Fibroblast of lung (primary cell): ENCODE results near the gene EEF1AKMT3. TPM values are rescaled to one million over a fixed set of nuclear protein-coding genes. Genes with fewer than 3 reads are reported as not detected.

ENCODE experiments used
- DNase-seq, 2 donors: peaks; one replicate each; pipeline versions ENCODE4 v3.0.0 to v3.0.0-alpha.2; 2010; ENCODE audit warnings: low read depth in 2 of 2
- H2AFZ ChIP-seq: 2 replicates; pipeline ENCODE4 v1.5.1; 2012; ENCODE audit warnings: low read length, control low read depth, inconsistent platforms
- H3K27ac ChIP-seq: 2 replicates; pipeline ENCODE4 v1.5.1; 2011; ENCODE audit warnings: low read length, control low read depth; ENCODE audit not compliant: insufficient read depth
- H3K27me3 ChIP-seq: 2 replicates; pipeline ENCODE4 v1.5.1; 2011; ENCODE audit warnings: mild to moderate bottlenecking, low read length; ENCODE audit not compliant: control insufficient read depth, insufficient read depth
- H3K36me3 ChIP-seq: 2 replicates; pipeline ENCODE4 v1.5.1; 2011; ENCODE audit warnings: low read length; ENCODE audit not compliant: control insufficient read depth, insufficient read depth
- H3K4me1 ChIP-seq: 2 replicates; pipeline ENCODE4 v1.5.1; 2011; ENCODE audit warnings: low read length; ENCODE audit not compliant: control insufficient read depth, insufficient read depth; ENCODE audit errors: extremely low read depth
- H3K4me2 ChIP-seq: 2 replicates; pipeline ENCODE4 v1.5.1; 2011; ENCODE audit warnings: low read length, control low read depth; ENCODE audit not compliant: insufficient read depth; ENCODE audit errors: extremely low read depth
- H3K4me3 ChIP-seq, 4 experiments: fragments of 200-600 bp in 1 of 4; sonication (generic) in 1 of 4; replicated peaks in 1 of 4; 2 replicates each; pipeline ENCODE4 v1.5.1; 2011 to 2016; ENCODE audit warnings: low read length in 4 of 4, low read depth in 3 of 4, mild to moderate bottlenecking in 3 of 4, control low read depth in 2 of 4, inconsistent platforms in 1 of 4, mixed read lengths in 1 of 4; ENCODE audit not compliant: insufficient read depth in 1 of 4; ENCODE audit errors: control extremely low read depth in 1 of 4
- H3K79me2 ChIP-seq: 2 replicates; pipeline ENCODE4 v1.5.1; 2012; ENCODE audit warnings: mild to moderate bottlenecking, low read length, inconsistent platforms; ENCODE audit not compliant: control insufficient read depth, insufficient read depth
- H3K9ac ChIP-seq: 2 replicates; pipeline ENCODE4 v1.5.1; 2011; ENCODE audit warnings: mild to moderate bottlenecking, low read length, control low read depth; ENCODE audit not compliant: insufficient read depth
- H3K9me3 ChIP-seq: 2 replicates; pipeline ENCODE4 v1.5.1; 2012; ENCODE audit warnings: low read depth, low read length; ENCODE audit not compliant: control insufficient read depth, insufficient read depth
- H4K20me1 ChIP-seq: 2 replicates; pipeline ENCODE4 v1.5.1; 2011; ENCODE audit warnings: low read length; ENCODE audit not compliant: control insufficient read depth, insufficient read depth; ENCODE audit errors: extremely low read depth
- CTCF ChIP-seq, 2 donors: IDR thresholded peaks in 1 of 2; conservative IDR thresholded peaks in 1 of 2; 1 replicate in 1 of 2; 2 replicates in 1 of 2; pipeline ENCODE4 v1.5.1; 2011 to 2012; ENCODE audit warnings: low read length in 2 of 2, control low read depth in 1 of 2, inconsistent platforms in 1 of 2, low read depth in 1 of 2, mild to moderate bottlenecking in 1 of 2
- EZH2 ChIP-seq: IDR thresholded peaks from 2 replicates; pipeline ENCODE4 v1.5.1; 2012; ENCODE audit warnings: low read length, control low read depth, mild to moderate bottlenecking; ENCODE audit errors: missing control alignments
- polyA minus RNA-seq: library from RNA; depleted of rRNA, polyadenylated mRNA; stranded (reverse); fragments of >200 nt; gene quantifications from 2 replicates; pipeline ENCODE4 v1.2.3, GENCODE V29; 2011; ENCODE audit warnings: low replicate concordance
- polyA plus RNA-seq, 2 donors: library from polyadenylated mRNA; depleted of rRNA in 1 of 2; stranded (reverse) in 1 of 2; unstranded in 1 of 2; fragments of >200 nt; gene quantifications; 2 replicates each; pipeline ENCODE4 v1.2.1, GENCODE V29; 2011 to 2012; ENCODE audit warnings: missing spikeins in 1 of 2
- total RNA-seq: library from RNA; depleted of rRNA; stranded (reverse); fragments of >200 nt; gene quantifications from 2 replicates; pipeline ENCODE4 v1.2.1, GENCODE V29; 2014

EEF1AKMT3 gene
- total RNA-seq (3.9 and 8.9 TPM in 2 replicates), polyA plus RNA-seq (6.7 and 11.9 TPM in 2 replicates), polyA minus RNA-seq (8.7 and 24.9 TPM in 2 replicates)
- polyA plus RNA-seq (2012): 4.3 and 7.2 TPM in 2 replicates

- peaks cover 7% of the 10 kb centered on the region for H3K4me1 ChIP-seq
- H3K27me3 ChIP-seq: no peaks in the 10 kb centered on the region
- H3K9ac ChIP-seq: peak within 1 kb of the TSS; percentile 98
- H3K27ac ChIP-seq: peak within 1 kb of the TSS; percentile 99
- peaks cover 11% of the 10 kb centered on the region for H3K36me3 ChIP-seq
- H3K79me2 ChIP-seq: peaks cover 5% of the 10 kb centered on the region
- TF ChIP-seq EZH2 (no peak), CTCF (conservative IDR thresholded peaks at IDR 0.05 in 1 of 2, IDR thresholded peaks at IDR 0.05 in 1 of 2; ENCODE audit: low read depth in 1 of 2, low read length in 2 of 2) (peak in 1 of 2 donors; percentile 0)
- peak within 1 kb of the TSS; percentile 89 to 98 (median 93) for H3K4me3 ChIP-seq
- peak; percentile 41 to 54 for DNase-seq
- H3K9me3 ChIP-seq: no peaks in the 10 kb centered on the region
- H2AFZ ChIP-seq: peak within 1 kb of the TSS; percentile 98
- H4K20me1 ChIP-seq: no peaks in the 10 kb centered on the region
- H3K4me2 ChIP-seq: peak within 1 kb of the TSS; percentile 99
Observed at GRCh38 chr12:57772429-57773322, at the start of gene EEF1AKMT3. TSS of gene EEF1AKMT3 (plus strand) at chr12:57772614. CDS start at chr12:57772725, 111 bp downstream.

- Histone ChIP-seq H3K27me3 (no peaks in the 10 kb centered on the region), H3K79me2 (no peaks in the 10 kb centered on the region), H3K27ac (no peak overlapping the region), H2AFZ (no peak overlapping the region), H3K4me2 (no peak overlapping the region), H3K4me3 (no peak overlapping the region), H3K4me1 (peaks cover 5% of the 10 kb centered on the region), H3K9me3 (no peaks in the 10 kb centered on the region), H3K36me3 (peaks cover 10% of the 10 kb centered on the region), H3K9ac (no peak overlapping the region), H4K20me1 (no peaks in the 10 kb centered on the region)
- no peak for DNase-seq
- TF ChIP-seq EZH2 (no peak), CTCF (conservative IDR thresholded peaks at IDR 0.05 in 1 of 2, IDR thresholded peaks at IDR 0.05 in 1 of 2; ENCODE audit: low read depth in 1 of 2, low read length in 2 of 2) (no peak)
Observed at GRCh38 chr12:57722716-57723629, 49.4 kb upstream of the EEF1AKMT3 start.

GRCh38 chr12:57723630-57723962, 48.8 kb upstream of the EEF1AKMT3 start:
- H3K4me2 ChIP-seq: no peak overlapping the region
- H3K36me3 ChIP-seq: peaks cover 8% of the 10 kb centered on the region
- no peak for DNase-seq
- H3K9ac ChIP-seq: no peak overlapping the region
- H3K27ac ChIP-seq: no peak overlapping the region
- no peaks in the 10 kb centered on the region for H3K9me3 ChIP-seq
- no peaks in the 10 kb centered on the region for H3K27me3 ChIP-seq
- no peak overlapping the region for H3K4me3 ChIP-seq
- peaks cover 5% of the 10 kb centered on the region for H3K4me1 ChIP-seq
- no peaks in the 10 kb centered on the region for H4K20me1 ChIP-seq
- H3K79me2 ChIP-seq: no peaks in the 10 kb centered on the region
- H2AFZ ChIP-seq: no peak overlapping the region
- no peak for TF ChIP-seq EZH2
- TF ChIP-seq CTCF (conservative IDR thresholded peaks at IDR 0.05 in 1 of 2, IDR thresholded peaks at IDR 0.05 in 1 of 2; ENCODE audit: low read depth in 1 of 2, low read length in 2 of 2): no peak
